Transverse colon (tissue), 4 donors: ENCODE results near the gene CASP10. TPM values are rescaled to one million over a fixed set of nuclear protein-coding genes. Genes with fewer than 3 reads are reported as not detected.

Source experiments
- DNase-seq: peaks from one replicate; pipeline ENCODE4 v3.0.0-alpha.2; 2019
- H3K27ac ChIP-seq, 4 donors: fragments of 200-600 bp; sonication (generic); 2 replicates each; pipeline ENCODE4 v1.5.1; 2016 to 2018; ENCODE audit warnings: inconsistent platforms in 4 of 4
- H3K27me3 ChIP-seq: fragments of 200-600 bp; sonication (generic); 2 replicates; pipeline ENCODE4 v1.5.1; 2017; ENCODE audit warnings: inconsistent platforms
- H3K36me3 ChIP-seq, 4 donors: fragments of 200-600 bp; sonication (generic); 2 replicates each; pipeline ENCODE4 v1.5.1; 2017 to 2019; ENCODE audit warnings: inconsistent platforms in 4 of 4
- H3K4me1 ChIP-seq, 4 donors: fragments of 200-600 bp; sonication (generic); 2 replicates each; pipeline ENCODE4 v1.5.1; 2017 to 2020; ENCODE audit warnings: inconsistent platforms in 4 of 4
- H3K4me3 ChIP-seq, 4 donors: fragments of 200-600 bp; sonication (generic); 1 replicate in 1 of 4; 2 replicates in 3 of 4; pipeline versions ENCODE4 v1.5.1 to v1.6.1; 2017 to 2019; ENCODE audit warnings: inconsistent platforms in 4 of 4
- H3K9me3 ChIP-seq, 2 donors: fragments of 200-600 bp; sonication (generic); 2 replicates each; pipeline ENCODE4 v1.5.1; 2017 to 2019; ENCODE audit warnings: inconsistent platforms in 2 of 2
- CTCF ChIP-seq, 5 experiments: fragments of 200-600 bp in 3 of 5; fragments of 450-650 bp in 2 of 5; sonication (generic) in 3 of 5; IDR thresholded peaks; 1 replicate in 2 of 5; 2 replicates in 3 of 5; pipeline ENCODE4 v1.5.1; 2016 to 2017; ENCODE audit warnings: antibody characterized with exemption in 5 of 5, inconsistent platforms in 3 of 5, mild to moderate bottlenecking in 2 of 5, moderate library complexity in 1 of 5
- EP300 ChIP-seq: sonication (generic); formaldehyde crosslinking; IDR thresholded peaks from one replicate; pipeline ENCODE4 v1.6.1; 2017; ENCODE audit warnings: antibody characterized with exemption, low read depth
- POLR2A ChIP-seq: fragments of 450-650 bp; IDR thresholded peaks from one replicate; pipeline ENCODE4 v1.6.1; 2016; ENCODE audit warnings: antibody characterized with exemption, mild to moderate bottlenecking, moderate library complexity
- POLR2AphosphoS5 ChIP-seq, 3 donors: sonication (generic); formaldehyde crosslinking; IDR thresholded peaks; one replicate each; pipeline ENCODE4 v1.6.1; 2016; ENCODE audit warnings: antibody characterized with exemption in 3 of 3
- WGBS, 2 donors: methylation state at CpG; one replicate each; pipeline ENCODE4 v1.1.5; 2018; ENCODE audit warnings: low coverage in 1 of 2; 5-methylcytosine and 5-hydroxymethylcytosine counted together
- in situ Hi-C, 4 donors: fragments of 200-750 bp; cut with MboI; loops; one replicate each; pipeline versions ENCODE4 v1.15.0 to v1.15.1; 2017; ENCODE audit warnings: low sequenced_read_pairs in 3 of 4, low pct_ligation_motif_present in 1 of 4, low pct_unique_long_range_greater_than_20kb in 1 of 4
- intact Hi-C: fragments of 100-400 bp; cut with DNase I; formaldehyde crosslinking; loops from one replicate; pipeline ENCODE4 v1.15.1; 2023; ENCODE audit warnings: low total_unique reads
- total RNA-seq, 4 donors: library from RNA; depleted of rRNA; stranded (reverse); fragments of >200 nt; gene quantifications; one replicate each; pipeline ENCODE4 v1.1.0, GENCODE V29; 2016

Gene CASP10
- total RNA-seq, 4 donors from 2014 or later = 4.8 to 68.4 (median 38.1) TPM

- Histone ChIP-seq H3K27ac (peak overlapping the region in 1 of 4 donors; percentile 57), H3K4me1 (peaks cover 0 to 48% (median 23%) of the 10 kb centered on the region in 4 donors), H3K36me3 (no peaks in the 10 kb centered on the region), H3K4me3 (no peak overlapping the region), H3K27me3 (no peaks in the 10 kb centered on the region), H3K9me3 (no peaks in the 10 kb centered on the region)
- no peak for DNase-seq
- TF ChIP-seq EP300 (no peak), CTCF (IDR thresholded peaks at IDR 0.05) (no peak), POLR2AphosphoS5 (IDR thresholded peaks at IDR 0.05) (no peak), POLR2A (no peak)
- intact Hi-C loops = no loop called here
- WGBS, 2 donors = 72 to 78% methylated on average over 8 of the region's 8 CpGs
- in situ Hi-C loops = no loop called here
Measured at GRCh38 chr2:201223089-201224073, 40.4 kb downstream of the CASP10 start.

- H3K27me3 ChIP-seq = no peaks in the 10 kb centered on the region
- H3K4me1 ChIP-seq = peaks cover 6 to 41% (median 21%) of the 10 kb centered on the region in 4 donors
- no peak overlapping the region for H3K4me3 ChIP-seq
- TF ChIP-seq POLR2AphosphoS5 (IDR thresholded peaks at IDR 0.05) = no peak
- no peak for TF ChIP-seq CTCF (IDR thresholded peaks at IDR 0.05)
- TF ChIP-seq POLR2A = no peak
- no peak for TF ChIP-seq EP300
- intact Hi-C loops (no loop called here), in situ Hi-C loops (loop anchor here in 2 of 4 donors (25.0 kb wide), 1 partner anchor 134 kb away; the partner anchor contains the start of gene FLACC1 (in 2 of the 2))
- no peaks in the 10 kb centered on the region for H3K36me3 ChIP-seq
- H3K27ac ChIP-seq = peak overlapping the region; percentile 5 to 63 (median 52)
- H3K9me3 ChIP-seq = no peaks in the 10 kb centered on the region
- WGBS, 2 donors = 70 to 93% methylated on average over 2 to 3 of the region's 3 CpGs
- DNase-seq = no peak
Measured at GRCh38 chr2:201228271-201228911, 45.5 kb downstream of the CASP10 start.

- peak overlapping the region; percentile 5 to 63 (median 52) for H3K27ac ChIP-seq
- 55 to 60% methylated on average over 4 to 12 of the region's 12 CpGs for WGBS, 2 donors
- intact Hi-C loops (no loop called here), in situ Hi-C loops (loop anchor here in 2 of 4 donors (25.0 kb wide), 1 partner anchor 133 kb away; the partner anchor contains the start of gene FLACC1 (in 2 of the 2))
- peak; percentile 26 for DNase-seq
- no peaks in the 10 kb centered on the region for H3K9me3 ChIP-seq
- no peaks in the 10 kb centered on the region for H3K36me3 ChIP-seq
- no peaks in the 10 kb centered on the region for H3K27me3 ChIP-seq
- TF ChIP-seq EP300 (no peak), POLR2A (no peak), POLR2AphosphoS5 (IDR thresholded peaks at IDR 0.05) (no peak), CTCF (IDR thresholded peaks at IDR 0.05) (no peak)
- peaks cover 6 to 41% (median 22%) of the 10 kb centered on the region in 4 donors for H3K4me1 ChIP-seq
- no peak overlapping the region for H3K4me3 ChIP-seq
Measured at GRCh38 chr2:201228912-201229290, 46.0 kb downstream of the CASP10 start.
